HepG2 (cell line): Measurements from ENCODE around the gene RNF10. TPM values are rescaled to one million over a fixed set of nuclear protein-coding genes. Genes with fewer than 3 reads are reported as not detected.

ENCODE experiments used
- E2F2 ChIP-seq: sonication (generic); formaldehyde crosslinking; IDR thresholded peaks from 2 replicates; pipeline ENCODE4 v1.4.0; 2020; ENCODE audit warnings: missing genetic modification reagents, borderline replicate concordance
- ELF4 ChIP-seq: sonication (generic); formaldehyde crosslinking; IDR thresholded peaks from 2 replicates; pipeline ENCODE4 v1.5.0; 2020; ENCODE audit warnings: missing genetic modification reagents, mild to moderate bottlenecking, moderate library complexity, borderline replicate concordance
- FOXA3 ChIP-seq: IDR thresholded peaks from 2 replicates; pipeline ENCODE4 v1.6.1; 2016; ENCODE audit warnings: missing genetic modification reagents, missing compliant biosample characterization
- GABPB1 ChIP-seq: IDR thresholded peaks from 2 replicates; pipeline ENCODE4 v1.6.1; 2016; ENCODE audit warnings: mild to moderate bottlenecking, missing genetic modification reagents, moderate library complexity, missing compliant biosample characterization
- GMEB1 ChIP-seq: sonication (generic); formaldehyde crosslinking; IDR thresholded peaks from 2 replicates; pipeline ENCODE4 v1.5.1; 2020; ENCODE audit warnings: missing genetic modification reagents, mild to moderate bottlenecking, borderline replicate concordance
- HOXD1 ChIP-seq: sonication (generic); formaldehyde crosslinking; IDR thresholded peaks from 2 replicates; pipeline ENCODE4 v1.5.0; 2020; ENCODE audit warnings: missing genetic modification reagents
- KIAA2018 ChIP-seq: sonication (generic); formaldehyde crosslinking; IDR thresholded peaks from 2 replicates; pipeline ENCODE4 v1.5.0; 2020; ENCODE audit warnings: mild to moderate bottlenecking, missing genetic modification reagents, borderline replicate concordance
- KLF15 ChIP-seq: sonication (generic); formaldehyde crosslinking; IDR thresholded peaks from 2 replicates; pipeline ENCODE4 v1.8.1; 2023; ENCODE audit warnings: borderline replicate concordance, mild to moderate bottlenecking, inconsistent platforms, missing genetic modification reagents, mixed read lengths
- MTA3 ChIP-seq: sonication (generic); formaldehyde crosslinking; IDR thresholded peaks from 2 replicates; pipeline ENCODE4 v1.4.0; 2020; ENCODE audit warnings: missing genetic modification reagents
- NR2C2 ChIP-seq: sonication (generic); formaldehyde crosslinking; IDR thresholded peaks from 2 replicates; pipeline ENCODE4 v1.4.0; 2020; ENCODE audit warnings: missing genetic modification reagents, mild to moderate bottlenecking, moderate library complexity, borderline replicate concordance
- PHF8 ChIP-seq: sonication (generic); formaldehyde crosslinking; IDR thresholded peaks from 2 replicates; pipeline ENCODE4 v1.5.0; 2020; ENCODE audit warnings: missing genetic modification reagents
- ZBTB1 ChIP-seq: sonication (generic); formaldehyde crosslinking; IDR thresholded peaks from 2 replicates; pipeline ENCODE4 v1.4.0; 2020; ENCODE audit warnings: missing genetic modification reagents, borderline replicate concordance
- ZNF205 ChIP-seq: IDR thresholded peaks from 2 replicates; pipeline ENCODE4 v1.6.1; 2018; ENCODE audit warnings: missing biosample characterization, missing genetic modification reagents
- ZNF3 ChIP-seq: IDR thresholded peaks from 2 replicates; pipeline ENCODE4 v1.7.0; 2017; ENCODE audit warnings: inconsistent platforms
- ZNF639 ChIP-seq: conservative IDR thresholded peaks from 2 replicates; pipeline ENCODE4 v1.6.1; 2018; ENCODE audit warnings: missing genetic modification reagents
- polyA plus RNA-seq, 8 experiments: library from polyadenylated mRNA; depleted of rRNA in 3 of 8; stranded (reverse) in 7 of 8; unstranded in 1 of 8; fragments of >200 nt; fragmentation: Illumina TruSeq in 4 of 8; extraction: Trizol in 4 of 8; gene quantifications; 2 replicates each; pipeline versions ENCODE4 v1.2.1 to v1.2.3, GENCODE V29; 2011 to 2016; ENCODE audit warnings: low read depth in 4 of 8, missing spikeins in 1 of 8, mixed read lengths in 1 of 8; ENCODE audit not compliant: insufficient read depth in 1 of 8
- total RNA-seq, 5 experiments: library from RNA; depleted of rRNA; stranded (reverse); fragments of >200 nt; fragmentation: Illumina TruSeq; extraction: Trizol; gene quantifications; 2 replicates each; pipeline ENCODE4 v1.2.3, GENCODE V29; 2016; ENCODE audit warnings: low read depth in 1 of 5

RNF10 gene
- total and polyA plus RNA-seq, 2 of the 13 experiments (the other 11 are each of a cell fraction or from before 2014, with no cell fraction given), result 62.5 to 88.0 TPM

- TF ChIP-seq KIAA2018 (CRISPR knock-in tag) (no peak), GMEB1 (peak; percentile 48; the same call in 1 of the 2 replicates), ZNF3 (CRISPR knock-in tag) (no peak), ZNF639 (0 out of 2 replicates have a peak, but pooled peaks have one; percentile 34), ELF4 (CRISPR knock-in tag) (0 out of 2 replicates have a peak, but pooled peaks have one; percentile 81), PHF8 (CRISPR knock-in tag) (peak; percentile 92), KLF15 (no peak), E2F2 (CRISPR knock-in tag) (no peak), FOXA3 (CRISPR knock-in tag) (no peak), ZNF205 (CRISPR knock-in tag) (no peak), ZBTB1 (CRISPR knock-in tag) (no peak), NR2C2 (CRISPR knock-in tag) (peak; percentile 97), MTA3 (CRISPR knock-in tag) (no peak), GABPB1 (CRISPR knock-in tag) (peak; percentile 97), HOXD1 (no peak; the same call in 1 of the 2 replicates)
Observed at GRCh38 chr12:120580787-120581723, 46.9 kb downstream of the RNF10 start, which contains the start of gene POP5 (continued).
